PC-3 (cell line): ENCODE results near the gene SLC12A3.

ENCODE experiments used
- EZH2 ChIP-seq: fragments of 300-600 bp; sonication (generic); IDR thresholded peaks from one replicate; pipeline ENCODE4 v1.6.1; 2017; ENCODE audit warnings: antibody characterized with exemption, mild to moderate bottlenecking, low read length; ENCODE audit not compliant: unreplicated experiment
- EZH2phosphoT487 ChIP-seq: fragments of 300-600 bp; sonication (generic); IDR thresholded peaks from 2 replicates; pipeline ENCODE4 v1.6.1; 2018; ENCODE audit warnings: mild to moderate bottlenecking, antibody characterized with exemption, low read length, borderline replicate concordance
- TF ChIP-seq, protein P1 (sequence below): fragments of 300-600 bp; sonication (generic); conservative IDR thresholded peaks from 2 replicates; pipeline ENCODE4 v1.5.1; 2017; ENCODE audit warnings: antibody characterized with exemption, low read depth, mild to moderate bottlenecking, low read length

GRCh38 chr16:56943761-56944375, 78.9 kb downstream of the SLC12A3 start:
- TF ChIP-seq, protein P1, sequence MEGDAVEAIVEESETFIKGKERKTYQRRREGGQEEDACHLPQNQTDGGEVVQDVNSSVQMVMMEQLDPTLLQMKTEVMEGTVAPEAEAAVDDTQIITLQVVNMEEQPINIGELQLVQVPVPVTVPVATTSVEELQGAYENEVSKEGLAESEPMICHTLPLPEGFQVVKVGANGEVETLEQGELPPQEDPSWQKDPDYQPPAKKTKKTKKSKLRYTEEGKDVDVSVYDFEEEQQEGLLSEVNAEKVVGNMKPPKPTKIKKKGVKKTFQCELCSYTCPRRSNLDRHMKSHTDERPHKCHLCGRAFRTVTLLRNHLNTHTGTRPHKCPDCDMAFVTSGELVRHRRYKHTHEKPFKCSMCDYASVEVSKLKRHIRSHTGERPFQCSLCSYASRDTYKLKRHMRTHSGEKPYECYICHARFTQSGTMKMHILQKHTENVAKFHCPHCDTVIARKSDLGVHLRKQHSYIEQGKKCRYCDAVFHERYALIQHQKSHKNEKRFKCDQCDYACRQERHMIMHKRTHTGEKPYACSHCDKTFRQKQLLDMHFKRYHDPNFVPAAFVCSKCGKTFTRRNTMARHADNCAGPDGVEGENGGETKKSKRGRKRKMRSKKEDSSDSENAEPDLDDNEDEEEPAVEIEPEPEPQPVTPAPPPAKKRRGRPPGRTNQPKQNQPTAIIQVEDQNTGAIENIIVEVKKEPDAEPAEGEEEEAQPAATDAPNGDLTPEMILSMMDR, result no peak
- TF ChIP-seq EZH2 (no peak), EZH2phosphoT487 (no peak)
